Vagina (tissue), 2 donors: ENCODE measurements around the gene RBBP8NL.

Experiments used
- CTCF ChIP-seq, 3 experiments: fragments of 450-650 bp in 2 of 3; fragments of 200-600 bp in 1 of 3; sonication (generic) in 1 of 3; IDR thresholded peaks; one replicate each; pipeline ENCODE4 v1.5.1; 2017 to 2019; ENCODE audit warnings: antibody characterized with exemption in 3 of 3, mild to moderate bottlenecking in 2 of 3, moderate library complexity in 2 of 3
- POLR2A ChIP-seq, 2 donors: fragments of 450-650 bp; IDR thresholded peaks; one replicate each; pipeline ENCODE4 v1.6.1; 2017; ENCODE audit warnings: antibody characterized with exemption in 2 of 2, mild to moderate bottlenecking in 2 of 2, moderate library complexity in 2 of 2
- POLR2AphosphoS5 ChIP-seq, 2 donors: sonication (generic); formaldehyde crosslinking; IDR thresholded peaks; one replicate each; pipeline ENCODE4 v1.9.0; 2017; ENCODE audit warnings: antibody characterized with exemption in 2 of 2, mild to moderate bottlenecking in 2 of 2, low read depth in 1 of 2; ENCODE audit not compliant: insufficient read depth in 1 of 2

GRCh38 chr20:62472138-62472940 is 45.0 kb upstream of the RBBP8NL start:
- TF ChIP-seq CTCF (IDR thresholded peaks at IDR 0.05) (no peak), POLR2AphosphoS5 (IDR thresholded peaks at IDR 0.05; ENCODE audit: insufficient read depth in 1 of 2, low read depth in 1 of 2) (no peak), POLR2A (IDR thresholded peaks at IDR 0.05) (no peak)
